ENCODE results near the gene DTYMK. TPM values are rescaled to one million over a fixed set of nuclear protein-coding genes. Genes with fewer than 3 reads are reported as not detected.

DTYMK gene
- total and polyA plus RNA-seq, 2 experiments from 2014 or later: 20.7 to 55.5 TPM

- no peaks in the 10 kb centered on the region for H3K36me3 ChIP-seq (replicated peaks; ENCODE audit: insufficient read depth, low read depth)
- peaks cover 34% of the 10 kb centered on the region for H3K79me2 ChIP-seq
- no peaks in the 10 kb centered on the region for H3K9me3 ChIP-seq (ENCODE audit: low read depth)
- peaks cover 14% of the 10 kb centered on the region for H4K20me1 ChIP-seq (ENCODE audit: insufficient read depth, poor library complexity, severe bottlenecking)
- TF ChIP-seq EZH2phosphoT487 (IDR thresholded peaks at IDR 0.05; ENCODE audit: low read depth, severe bottlenecking, unreplicated experiment): no peak
- no peaks in the 10 kb centered on the region for H3K4me1 ChIP-seq (ENCODE audit: insufficient read depth)
- H3K27ac ChIP-seq: no peak overlapping the region
- H3K27me3 ChIP-seq: no peaks in the 10 kb centered on the region
- 99% methylated on average over 9 of the region's 9 CpGs for WGBS (ENCODE audit: low lambda C conversion rate, missing lambda C conversion rate)
- DNase-seq (ENCODE audit: low spot score): no peak
- no peak overlapping the region for H3K4me2 ChIP-seq
- no peaks in the 10 kb centered on the region for H3K9me2 ChIP-seq (replicated peaks; ENCODE audit: insufficient read depth)
- H3K4me3 ChIP-seq: no peak overlapping the region
- H2AFZ ChIP-seq: no peak overlapping the region
Measured at GRCh38 chr2:241652142-241652541, 34.5 kb downstream of the DTYMK start.

DNA sequence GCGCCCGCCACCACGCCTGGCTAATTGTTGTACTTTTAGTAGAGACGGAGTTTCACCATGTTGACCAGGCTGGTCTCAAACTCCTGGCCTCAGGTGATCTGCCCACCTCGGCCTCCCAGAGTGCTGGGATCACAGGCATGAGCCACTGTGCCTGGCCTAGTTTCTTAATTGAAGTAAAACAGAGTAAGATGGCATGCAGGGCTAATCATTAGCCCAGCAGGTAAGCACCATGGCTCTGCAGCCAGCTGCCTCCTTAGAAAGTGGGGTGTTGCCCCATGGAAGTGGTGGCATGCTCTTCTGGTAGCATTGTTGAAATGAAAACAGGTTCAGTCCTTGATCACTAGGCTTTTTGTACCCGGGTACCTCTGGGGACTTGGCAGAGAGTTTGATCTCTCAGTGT lies 36.7 kb downstream of the DTYMK start:
- no peak for DNase-seq (ENCODE audit: low spot score)
- TF ChIP-seq CTCF (IDR thresholded peaks at IDR 0.05; ENCODE audit: poor library complexity): no peak
- TF ChIP-seq EZH2 (IDR thresholded peaks at IDR 0.05; ENCODE audit: borderline replicate concordance): no peak
- no peak for TF ChIP-seq EZH2phosphoT487 (IDR thresholded peaks at IDR 0.05; ENCODE audit: low read depth, severe bottlenecking, unreplicated experiment)
- WGBS (ENCODE audit: low lambda C conversion rate, missing lambda C conversion rate): 93% methylated on average over 6 of the region's 6 CpGs
- H2AFZ ChIP-seq: no peak overlapping the region
- no peak overlapping the region for H3K4me2 ChIP-seq
- peaks cover 34% of the 10 kb centered on the region for H4K20me1 ChIP-seq (ENCODE audit: insufficient read depth, poor library complexity, severe bottlenecking)
- no peaks in the 10 kb centered on the region for H3K4me1 ChIP-seq (ENCODE audit: insufficient read depth)
- H3K4me3 ChIP-seq: no peak overlapping the region
- H3K9me3 ChIP-seq (ENCODE audit: low read depth): no peaks in the 10 kb centered on the region
- no peak overlapping the region for H3K27ac ChIP-seq
- peaks cover 56% of the 10 kb centered on the region for H3K79me2 ChIP-seq
- H3K9me2 ChIP-seq (replicated peaks; ENCODE audit: insufficient read depth): no peaks in the 10 kb centered on the region
- H3K27me3 ChIP-seq: no peaks in the 10 kb centered on the region
- H3K36me3 ChIP-seq (replicated peaks; ENCODE audit: insufficient read depth, low read depth): no peaks in the 10 kb centered on the region

DNA sequence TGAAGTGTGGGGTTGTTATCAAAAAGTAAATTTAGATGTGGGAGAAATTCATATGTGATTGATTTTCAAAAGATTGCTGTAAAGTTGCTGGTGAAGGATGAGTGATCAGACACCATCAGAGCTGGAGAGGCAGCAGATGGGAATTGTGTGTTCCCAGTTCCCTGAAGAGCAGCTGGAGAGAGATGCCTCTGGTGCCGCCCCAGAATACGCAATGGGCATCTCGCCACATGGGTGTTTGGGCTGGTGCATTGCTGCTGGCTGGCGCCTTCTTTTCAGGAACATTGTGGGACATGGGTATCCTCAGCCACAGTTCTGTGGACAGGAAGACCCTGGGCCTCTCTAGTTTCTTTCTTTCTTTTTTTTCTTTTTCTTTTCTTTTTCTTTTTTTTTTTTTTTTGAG lies 37.2 kb downstream of the DTYMK start:
- H4K20me1 ChIP-seq (ENCODE audit: insufficient read depth, poor library complexity, severe bottlenecking): peaks cover 38% of the 10 kb centered on the region
- H3K36me3 ChIP-seq (replicated peaks; ENCODE audit: insufficient read depth, low read depth): no peaks in the 10 kb centered on the region
- no peak overlapping the region for H3K4me3 ChIP-seq
- H3K4me2 ChIP-seq: no peak overlapping the region
- no peaks in the 10 kb centered on the region for H3K9me3 ChIP-seq (ENCODE audit: low read depth)
- peaks cover 61% of the 10 kb centered on the region for H3K79me2 ChIP-seq
- no peak overlapping the region for H3K27ac ChIP-seq
- no peak for TF ChIP-seq EZH2 (IDR thresholded peaks at IDR 0.05; ENCODE audit: borderline replicate concordance)
- TF ChIP-seq CTCF (IDR thresholded peaks at IDR 0.05; ENCODE audit: poor library complexity): no peak
- no peak for TF ChIP-seq EZH2phosphoT487 (IDR thresholded peaks at IDR 0.05; ENCODE audit: low read depth, severe bottlenecking, unreplicated experiment)
- no peak overlapping the region for H2AFZ ChIP-seq
- no peaks in the 10 kb centered on the region for H3K27me3 ChIP-seq
- H3K4me1 ChIP-seq (ENCODE audit: insufficient read depth): no peaks in the 10 kb centered on the region
- 94% methylated on average over 4 of the region's 4 CpGs for WGBS (ENCODE audit: low lambda C conversion rate, missing lambda C conversion rate)
- no peaks in the 10 kb centered on the region for H3K9me2 ChIP-seq (replicated peaks; ENCODE audit: insufficient read depth)
- no peak for DNase-seq (ENCODE audit: low spot score)

GRCh38 chr2:241648453-241648852 lies 38.2 kb downstream of the DTYMK start:
- WGBS (ENCODE audit: low lambda C conversion rate, missing lambda C conversion rate): 91% methylated on average over 6 of the region's 6 CpGs
- Histone ChIP-seq H3K79me2 (peaks cover 71% of the 10 kb centered on the region), H3K36me3 (replicated peaks; ENCODE audit: insufficient read depth, low read depth) (no peaks in the 10 kb centered on the region), H2AFZ (no peak overlapping the region), H3K4me3 (no peak overlapping the region), H3K4me1 (ENCODE audit: insufficient read depth) (no peaks in the 10 kb centered on the region), H3K4me2 (no peak overlapping the region), H4K20me1 (ENCODE audit: insufficient read depth, poor library complexity, severe bottlenecking) (peaks cover 46% of the 10 kb centered on the region), H3K9me3 (ENCODE audit: low read depth) (no peaks in the 10 kb centered on the region), H3K27ac (no peak overlapping the region), H3K9me2 (replicated peaks; ENCODE audit: insufficient read depth) (no peaks in the 10 kb centered on the region), H3K27me3 (no peaks in the 10 kb centered on the region)
- TF ChIP-seq CTCF (IDR thresholded peaks at IDR 0.05; ENCODE audit: poor library complexity) (no peak), EZH2phosphoT487 (IDR thresholded peaks at IDR 0.05; ENCODE audit: low read depth, severe bottlenecking, unreplicated experiment) (no peak), EZH2 (IDR thresholded peaks at IDR 0.05; ENCODE audit: borderline replicate concordance) (no peak)
- no peak for DNase-seq (ENCODE audit: low spot score)

Measured in hepatocyte (in vitro differentiated cells).